Activated CD4-positive, CD25-positive, alpha-beta regulatory T cell (primary cell): ENCODE measurements around the gene RFX6.

ENCODE experiments used
- DNase-seq, 4 experiments: peaks; one replicate each; lab custom pipeline; 2025; lab: John Stamatoyannopoulos, UW

Gene RFX6

DNA sequence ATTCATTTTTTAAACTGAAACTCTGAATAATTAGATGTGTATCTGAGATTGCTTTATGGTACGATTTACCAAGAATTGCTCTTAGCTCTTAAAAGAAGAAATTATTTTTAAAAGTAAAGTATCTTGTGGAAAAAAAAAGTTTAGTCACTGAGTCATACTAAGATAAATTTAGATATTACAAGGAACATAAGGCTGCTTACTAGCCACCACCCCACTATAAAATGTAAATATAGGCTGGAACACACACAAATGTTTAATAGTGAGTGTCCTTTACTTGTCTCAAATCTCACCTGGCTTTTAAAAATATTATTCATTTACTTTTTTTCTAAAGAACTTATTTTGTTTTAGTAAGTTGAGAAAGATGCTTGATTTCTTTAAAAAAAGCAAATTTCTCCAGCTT, 17.6 kb downstream of the RFX6 start:
- DNase-seq = no peak

DNA sequence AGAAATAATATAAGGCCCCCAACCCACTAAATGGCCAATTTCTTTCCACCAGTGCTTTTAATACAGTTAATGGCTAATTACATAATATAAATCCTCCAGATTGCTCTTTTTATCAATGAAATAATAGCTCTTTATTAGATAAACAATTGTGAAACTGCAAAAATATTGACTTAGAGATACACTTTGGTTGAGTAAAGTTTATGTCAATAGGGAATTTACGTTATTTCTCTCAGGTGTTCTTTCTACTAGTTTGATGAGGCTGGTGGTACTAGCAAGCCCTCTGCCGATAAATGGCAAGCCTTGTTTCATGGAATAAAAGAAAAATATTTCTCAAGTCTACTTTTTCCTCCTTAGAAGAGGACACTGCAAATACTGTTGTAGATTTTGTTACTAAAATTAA, 18.9 kb downstream of the RFX6 start:
- DNase-seq = no peak

DNA sequence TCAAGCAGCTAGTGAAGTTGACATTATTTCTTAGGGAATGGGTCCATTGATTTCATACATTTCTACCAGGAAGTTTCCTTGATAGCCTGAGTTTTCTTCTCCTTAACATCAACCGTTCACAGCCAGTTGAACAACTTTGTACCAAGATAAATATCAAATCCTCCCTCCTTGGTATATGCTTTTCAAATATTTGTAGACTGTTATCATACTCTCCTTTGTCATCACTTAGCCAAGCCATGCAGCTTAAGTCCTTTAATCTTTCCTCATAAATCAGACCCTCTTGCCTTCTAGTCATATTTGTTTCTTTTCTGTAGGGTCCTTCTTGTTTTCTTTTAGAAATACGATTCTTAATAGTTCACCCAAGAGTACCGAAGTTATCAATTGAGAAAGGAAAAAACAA, 25.6 kb downstream of the RFX6 start:
- no peak for DNase-seq

DNA sequence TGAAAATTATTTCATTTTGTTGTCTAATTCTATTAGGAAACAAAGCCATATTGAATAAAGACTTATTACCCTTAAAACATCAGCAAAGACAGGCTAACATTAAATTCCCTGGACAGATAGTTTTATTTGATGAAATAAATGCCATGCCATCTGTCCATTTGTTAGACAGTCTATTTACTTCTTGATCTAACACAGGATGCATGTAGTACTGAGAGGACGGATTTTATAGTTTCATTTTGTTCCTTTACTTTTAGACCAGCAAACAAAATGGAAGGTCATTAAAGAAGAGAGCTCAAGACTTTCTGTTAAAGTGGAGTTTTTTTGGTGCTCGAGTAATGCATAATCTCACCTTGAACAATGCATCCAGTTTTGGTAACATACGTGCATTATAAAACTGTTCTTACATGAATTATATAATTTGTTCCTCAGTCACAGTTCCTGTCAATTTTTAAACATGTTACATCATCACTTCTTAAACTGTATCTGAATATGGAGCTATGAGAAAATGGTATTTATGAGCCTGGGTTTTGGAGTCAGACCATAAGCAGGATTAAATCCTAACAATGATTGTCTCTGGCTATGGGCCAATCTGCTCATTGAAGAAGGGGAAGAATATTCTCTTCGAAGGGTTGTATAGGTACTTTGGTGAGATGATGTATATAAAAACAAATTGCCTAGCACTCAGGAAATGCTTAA, 46.0 kb downstream of the RFX6 start:
- no peak for DNase-seq

DNA sequence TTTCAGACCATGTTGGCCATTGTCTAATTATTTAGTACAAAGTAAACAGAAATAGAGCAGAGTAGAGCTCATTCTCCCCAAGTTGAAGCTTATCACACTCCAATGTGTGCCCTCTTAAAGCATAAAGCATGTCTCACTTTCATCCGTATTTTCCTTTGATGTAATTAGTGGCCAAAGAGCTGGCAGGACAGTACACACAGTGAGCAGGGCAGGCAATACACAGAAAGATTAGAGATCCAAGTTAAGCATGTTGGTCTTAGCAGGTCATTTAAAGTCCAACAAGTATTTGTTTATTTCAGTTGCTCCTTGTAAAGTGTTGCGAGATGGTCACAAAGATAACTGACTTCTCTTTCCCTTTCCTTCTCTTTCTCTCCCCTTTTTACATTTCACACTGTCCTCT, 47.2 kb downstream of the RFX6 start:
- no peak for DNase-seq

DNA sequence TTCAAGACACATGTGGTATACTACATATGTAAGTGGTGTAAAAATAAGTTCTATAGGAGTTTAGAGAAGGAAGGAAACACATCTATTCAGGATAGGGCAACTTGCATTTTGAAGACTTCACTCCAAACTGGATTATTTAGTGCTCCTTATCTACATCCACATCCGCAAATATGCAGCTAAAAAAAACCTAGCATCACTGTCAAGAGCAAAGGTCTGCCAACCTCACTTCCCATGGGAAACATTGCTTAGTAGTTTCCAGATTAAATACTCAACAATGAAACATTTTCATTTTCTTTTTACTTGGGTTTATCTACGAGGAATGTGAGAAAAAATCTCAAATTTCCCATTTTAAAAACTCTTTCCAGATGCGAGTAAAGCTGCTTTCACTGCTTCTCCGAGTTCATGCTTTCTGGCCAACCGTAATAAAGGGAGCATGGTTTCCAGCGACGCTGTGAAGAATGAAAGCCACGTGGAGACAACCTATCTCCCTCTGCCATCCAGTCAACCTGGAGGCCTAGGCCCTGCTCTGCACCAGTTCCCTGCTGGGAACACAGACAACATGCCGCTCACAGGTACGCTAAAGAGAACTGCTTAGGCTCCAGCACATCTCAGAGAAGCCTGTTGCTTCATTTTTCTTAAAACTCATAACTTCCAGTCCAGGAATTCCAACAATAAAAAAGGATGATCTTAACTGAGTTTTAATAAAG, 48.2 kb downstream of the RFX6 start:
- no peak for DNase-seq

DNA sequence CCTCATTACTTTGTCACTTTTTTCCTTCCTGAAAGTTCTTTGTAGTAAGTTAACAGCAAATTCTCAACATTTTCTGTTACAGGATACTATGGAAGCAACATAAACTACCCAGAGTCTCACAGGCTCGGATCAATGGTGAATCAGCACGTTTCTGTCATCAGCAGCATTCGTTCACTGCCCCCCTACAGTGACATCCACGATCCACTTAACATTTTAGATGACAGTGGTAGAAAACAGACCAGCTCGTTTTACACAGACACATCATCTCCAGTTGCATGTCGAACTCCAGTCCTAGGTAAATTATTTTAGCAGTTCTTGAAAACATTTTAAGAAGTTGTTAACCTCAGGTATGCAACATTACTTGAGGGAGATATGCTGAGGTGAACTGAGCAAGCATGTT, 51.6 kb downstream of the RFX6 start:
- DNase-seq = no peak

DNA sequence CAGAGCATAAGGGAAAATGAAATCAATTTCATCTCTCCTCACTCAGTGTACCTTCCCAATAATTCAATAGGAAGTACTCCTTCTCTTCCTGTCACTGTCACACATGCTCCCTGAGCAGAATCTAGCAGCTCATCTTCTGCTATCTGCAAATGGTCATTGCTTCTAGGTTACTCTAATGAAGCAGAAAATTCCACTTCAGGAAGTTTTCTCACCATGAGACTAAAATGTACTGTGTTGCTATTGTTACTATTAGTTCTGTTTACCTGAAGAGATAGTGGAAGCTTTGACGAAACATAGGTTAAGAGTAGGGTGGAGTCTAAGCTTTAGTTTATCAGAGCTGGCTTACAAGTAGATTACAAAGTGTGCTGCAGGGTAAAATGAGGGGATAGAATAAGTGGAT, 52.8 kb downstream of the RFX6 start:
- no peak for DNase-seq

DNA sequence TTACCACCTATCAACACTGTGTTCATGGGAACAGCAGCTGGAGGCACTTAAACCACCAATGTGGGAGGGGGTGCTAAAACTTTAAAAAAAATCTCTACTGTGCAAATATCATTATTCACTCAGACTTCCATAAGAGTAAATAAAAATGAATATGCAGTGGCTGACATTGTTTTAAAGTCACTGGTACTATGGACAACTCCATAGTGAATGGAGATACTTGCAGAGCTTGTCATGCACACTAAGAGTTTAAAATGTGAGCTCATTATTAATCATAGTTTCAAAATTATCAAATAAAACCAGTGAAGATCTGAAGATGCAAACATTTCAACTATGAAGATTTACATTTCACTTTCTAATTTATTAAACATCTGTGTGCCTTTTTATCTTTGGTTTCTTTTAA, 54.4 kb downstream of the RFX6 start:
- DNase-seq = no peak

DNA sequence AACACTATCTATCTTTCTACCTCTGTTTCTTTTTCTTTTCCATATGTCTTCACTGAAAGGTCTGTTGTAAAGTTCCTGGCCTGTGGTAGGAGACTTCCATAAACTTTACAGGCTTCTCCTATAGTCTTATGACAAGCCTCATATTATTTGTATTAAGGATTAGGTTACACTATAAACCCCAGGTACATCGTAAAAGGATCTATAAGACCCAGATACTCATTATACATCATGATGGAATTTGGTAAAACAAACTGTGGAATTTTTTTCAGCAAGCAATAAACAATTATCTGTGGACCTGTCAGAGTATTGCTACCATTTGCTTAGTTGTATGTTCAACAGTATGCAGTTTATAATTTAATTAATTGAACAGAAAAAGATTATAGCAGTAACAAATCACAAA, 55.5 kb downstream of the RFX6 start:
- no peak for DNase-seq

DNA sequence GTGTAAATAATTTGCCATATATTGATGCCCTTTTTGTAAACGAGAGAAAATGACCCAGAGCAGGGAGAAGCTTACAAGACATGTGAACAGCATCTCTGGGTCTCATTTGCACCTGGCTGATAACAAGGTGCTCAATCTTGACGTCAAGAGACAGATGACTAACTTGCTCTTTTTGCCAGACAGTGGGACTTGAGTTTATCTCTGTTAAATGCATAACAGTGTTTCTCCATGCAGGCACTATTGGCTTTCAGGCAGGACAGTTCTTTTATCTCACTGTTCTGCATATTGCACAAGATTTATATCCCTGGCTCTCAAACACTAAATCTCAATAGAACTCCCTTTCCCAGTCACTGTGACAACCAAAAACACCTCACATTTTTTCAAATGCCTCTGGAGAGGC, 56.4 kb downstream of the RFX6 start:
- no peak for DNase-seq

DNA sequence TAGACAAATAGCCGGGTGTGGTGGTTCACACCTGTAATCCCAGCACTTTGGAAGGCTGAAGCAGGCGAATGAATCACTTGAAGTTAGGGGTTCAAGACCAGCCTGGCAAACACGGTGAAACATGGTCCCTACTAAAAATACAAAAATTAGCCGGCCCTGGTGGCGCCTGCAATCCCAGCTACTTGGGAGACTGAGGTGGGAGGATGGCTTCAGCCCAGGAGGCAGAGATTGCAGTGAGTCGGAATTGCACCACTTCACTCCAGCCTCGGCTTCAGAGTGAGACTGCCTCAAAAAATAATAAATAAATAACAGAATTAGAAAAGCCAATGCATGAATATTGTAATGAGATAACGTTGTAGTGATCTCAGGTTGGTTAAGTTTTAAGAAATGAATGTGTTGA, 61.3 kb downstream of the RFX6 start:
- DNase-seq = no peak

DNA sequence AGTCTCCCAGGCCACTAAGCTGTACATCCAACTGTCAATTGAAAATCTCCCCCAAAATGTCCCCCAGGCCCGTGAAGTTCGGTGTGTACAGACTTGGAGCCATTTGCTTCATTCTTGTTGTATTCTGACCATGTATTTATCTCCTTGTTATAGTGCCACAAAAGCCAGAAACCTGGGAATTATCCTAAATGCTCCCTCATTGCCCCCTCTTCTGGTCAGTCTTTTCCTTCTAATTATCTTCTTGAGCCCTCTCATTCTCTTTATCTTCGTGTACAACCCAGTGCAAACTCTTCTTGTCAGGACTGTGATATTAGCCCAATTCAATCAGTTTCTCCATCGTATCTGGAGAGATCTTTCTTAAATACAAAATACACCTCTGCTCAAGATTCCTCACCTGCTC, 64.7 kb downstream of the RFX6 start:
- DNase-seq = no peak

DNA sequence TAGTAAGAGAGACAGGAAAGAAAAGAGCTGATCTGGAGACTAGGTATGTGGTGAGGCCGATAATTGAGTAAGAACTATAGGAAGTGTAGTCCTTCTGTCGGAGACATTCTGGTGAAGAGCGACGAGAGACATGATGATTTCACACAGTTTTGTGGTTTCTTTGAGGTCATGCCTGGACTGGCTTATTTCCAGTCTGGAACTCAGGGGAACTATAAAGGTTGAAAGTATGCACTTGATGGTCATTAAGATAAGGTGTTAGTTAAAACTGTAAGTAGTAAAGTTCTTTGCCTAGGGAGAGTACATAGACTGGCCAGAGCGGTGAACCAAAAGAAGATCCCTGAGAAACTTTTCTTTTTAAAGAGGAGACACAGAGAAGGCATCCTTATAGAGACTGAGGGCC, 68.8 kb downstream of the RFX6 start:
- no peak for DNase-seq

DNA sequence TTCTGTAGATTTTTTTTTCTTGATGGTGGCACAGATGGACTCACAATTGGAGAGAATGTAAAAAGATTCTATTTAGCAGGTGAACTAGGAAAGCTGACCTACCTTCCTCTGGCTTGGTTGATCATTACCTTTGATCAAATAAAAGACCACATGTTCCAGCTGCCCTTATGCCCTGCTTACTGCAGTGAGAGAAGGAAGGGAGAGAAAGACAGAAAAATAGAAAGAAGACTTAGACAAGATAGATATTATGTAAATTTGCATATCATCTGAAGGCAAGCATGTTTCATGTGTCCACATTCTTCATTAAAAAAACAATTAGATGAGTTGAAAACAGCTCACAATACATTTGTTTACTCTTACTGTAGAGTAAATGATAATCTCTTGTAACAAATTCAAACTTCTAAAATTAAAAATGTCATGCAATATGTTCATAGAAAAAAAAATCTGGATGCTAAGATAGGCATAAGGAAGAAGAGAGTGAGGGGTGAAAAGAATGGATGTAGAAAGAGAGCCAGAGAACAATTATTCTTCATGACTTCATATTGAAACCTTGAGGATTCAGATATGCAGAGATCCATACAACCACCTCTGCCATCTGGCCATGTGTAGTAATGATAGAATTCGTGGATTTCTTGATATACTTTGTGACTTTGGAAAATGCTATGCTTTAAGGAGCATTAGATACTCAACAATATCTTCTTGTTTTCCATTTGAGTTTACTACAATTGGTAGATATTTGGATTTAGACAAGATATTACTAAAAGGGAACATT, 71.7 kb downstream of the RFX6 start:
- DNase-seq = no peak

DNA sequence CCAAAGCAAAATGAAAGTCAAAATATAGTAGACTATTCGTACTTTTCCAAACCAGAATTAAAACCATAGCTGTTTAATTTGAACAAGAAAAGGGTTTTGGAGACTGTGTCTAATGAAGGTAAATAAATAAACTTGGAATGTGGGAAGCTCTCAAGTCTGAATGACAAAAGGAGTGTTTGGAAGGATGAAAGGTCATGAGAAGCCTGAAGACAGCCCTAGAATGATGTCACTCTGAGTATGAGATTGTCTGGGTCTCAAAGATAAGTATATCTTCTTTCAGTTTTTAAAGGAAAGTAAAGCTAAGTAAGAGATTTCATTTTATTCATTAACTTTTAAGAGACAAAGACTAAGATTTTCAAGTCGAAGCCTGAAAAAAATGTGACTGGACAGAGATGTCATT, 72.9 kb downstream of the RFX6 start:
- DNase-seq = no peak

DNA sequence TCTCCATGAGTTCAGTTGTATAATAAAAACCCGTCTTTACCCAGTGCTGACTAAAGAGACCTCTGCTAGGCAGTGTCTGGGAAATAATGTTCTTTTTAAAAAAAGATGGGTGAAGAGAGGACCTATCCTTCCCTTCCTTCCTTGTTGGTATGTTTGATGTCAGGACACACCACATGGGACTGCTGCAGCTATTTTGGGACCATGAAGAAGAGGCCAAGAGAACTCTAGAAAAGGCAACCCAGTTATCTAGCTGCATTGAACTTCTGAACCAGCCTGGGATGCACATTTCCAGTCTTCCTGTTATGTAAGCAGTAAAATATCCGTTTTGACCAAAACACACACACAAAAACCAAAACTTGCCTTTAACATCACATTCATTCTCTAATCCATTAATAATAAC, 77.3 kb downstream of the RFX6 start:
- no peak for DNase-seq

DNA sequence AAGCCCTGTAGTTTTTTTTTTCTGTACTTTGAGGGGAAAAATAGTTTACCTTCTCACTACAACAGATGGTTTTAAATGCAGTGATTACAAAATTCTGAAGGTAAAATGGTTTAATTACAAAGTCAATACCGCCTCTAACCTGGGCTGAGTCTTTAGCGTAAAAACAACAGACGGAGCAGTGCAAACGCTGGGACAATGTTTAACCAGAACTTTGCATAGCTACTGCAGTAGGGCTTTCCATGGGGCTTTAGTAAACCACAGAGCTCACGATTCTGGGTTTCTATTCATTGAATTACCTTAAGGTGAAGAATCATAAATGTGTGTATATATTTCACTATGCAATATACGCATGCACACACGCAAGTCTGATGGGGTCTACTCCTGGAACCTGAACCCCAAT, 77.9 kb downstream of the RFX6 start:
- no peak for DNase-seq

DNA sequence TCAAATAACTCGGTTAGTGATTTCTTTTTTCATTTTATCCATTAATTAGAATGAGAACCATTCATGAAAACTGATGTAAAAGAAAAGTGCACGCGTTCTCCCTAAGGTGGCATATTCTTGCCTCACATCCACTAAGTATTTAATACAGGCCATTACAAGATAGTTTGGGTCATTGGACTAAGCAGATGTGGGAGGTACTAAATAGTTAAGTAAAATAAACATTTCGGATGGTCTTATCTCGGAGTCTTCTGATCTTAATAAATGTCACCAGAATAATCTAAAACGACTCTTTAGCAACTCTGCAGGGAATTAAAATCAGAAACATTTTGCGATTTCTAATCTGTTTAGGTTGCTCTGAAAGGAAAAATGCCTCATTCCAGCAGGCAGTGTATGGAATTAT, 78.7 kb downstream of the RFX6 start:
- DNase-seq = no peak

DNA sequence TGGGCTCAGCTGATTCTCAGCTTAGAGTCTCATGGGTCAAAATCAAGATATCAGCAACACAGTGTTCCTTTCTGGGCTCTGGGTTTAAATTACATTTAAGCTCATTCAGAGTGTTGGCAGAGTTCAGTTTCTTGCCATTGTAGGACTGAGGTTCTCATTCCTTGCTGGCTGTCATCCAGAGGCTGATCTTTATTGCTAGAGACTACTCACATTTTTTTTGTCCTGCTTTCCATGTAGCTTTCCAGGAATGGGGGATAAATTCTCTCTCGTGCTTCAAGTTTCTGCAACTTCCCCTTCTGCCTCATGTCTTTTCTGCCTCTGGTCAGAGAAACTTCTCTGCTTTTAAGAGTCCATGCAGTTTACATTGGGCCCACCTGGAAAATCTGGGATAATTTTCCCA, 86.9 kb downstream of the RFX6 start:
- DNase-seq = no peak

DNA sequence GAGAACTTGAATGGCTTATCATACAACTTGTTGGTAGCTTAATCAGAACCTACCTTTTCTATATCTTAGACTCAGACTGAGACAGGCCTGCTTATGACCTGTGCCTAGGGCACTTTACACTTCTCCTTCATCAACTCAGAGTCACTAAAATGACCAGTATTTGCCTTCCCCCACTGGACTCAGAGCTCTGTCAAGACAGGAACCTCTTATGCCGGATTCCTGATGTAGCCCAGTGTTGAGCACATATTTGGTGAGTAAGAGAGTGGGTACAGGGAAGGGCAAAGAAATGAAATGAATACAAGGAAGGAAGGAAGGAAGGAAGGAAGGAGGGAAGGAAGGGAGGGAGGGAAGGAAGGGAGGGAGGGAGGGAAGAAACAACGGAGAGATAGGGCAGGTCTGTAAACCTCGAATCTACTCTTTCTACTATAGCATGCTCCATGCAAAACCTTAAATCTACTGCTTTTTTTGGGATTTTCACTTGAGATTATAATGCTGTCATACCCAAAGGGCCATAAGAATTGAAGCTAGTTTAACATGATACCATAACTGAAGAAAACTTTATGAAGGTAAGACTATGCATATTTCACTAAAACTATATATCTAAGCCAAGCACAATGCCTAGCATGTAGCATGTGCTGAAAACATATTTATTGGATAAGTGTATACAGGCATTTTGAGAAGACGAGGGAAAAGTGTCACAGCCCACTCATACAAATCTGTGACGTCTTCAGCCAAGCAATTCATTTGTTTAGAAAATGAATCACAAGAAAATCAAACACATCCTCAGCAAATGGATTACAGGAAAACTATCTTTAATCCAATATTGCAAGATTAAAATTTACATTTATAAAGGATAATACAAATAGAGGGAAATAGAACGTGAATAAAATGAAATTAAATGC, 89.9 kb downstream of the RFX6 start:
- no peak for DNase-seq

DNA sequence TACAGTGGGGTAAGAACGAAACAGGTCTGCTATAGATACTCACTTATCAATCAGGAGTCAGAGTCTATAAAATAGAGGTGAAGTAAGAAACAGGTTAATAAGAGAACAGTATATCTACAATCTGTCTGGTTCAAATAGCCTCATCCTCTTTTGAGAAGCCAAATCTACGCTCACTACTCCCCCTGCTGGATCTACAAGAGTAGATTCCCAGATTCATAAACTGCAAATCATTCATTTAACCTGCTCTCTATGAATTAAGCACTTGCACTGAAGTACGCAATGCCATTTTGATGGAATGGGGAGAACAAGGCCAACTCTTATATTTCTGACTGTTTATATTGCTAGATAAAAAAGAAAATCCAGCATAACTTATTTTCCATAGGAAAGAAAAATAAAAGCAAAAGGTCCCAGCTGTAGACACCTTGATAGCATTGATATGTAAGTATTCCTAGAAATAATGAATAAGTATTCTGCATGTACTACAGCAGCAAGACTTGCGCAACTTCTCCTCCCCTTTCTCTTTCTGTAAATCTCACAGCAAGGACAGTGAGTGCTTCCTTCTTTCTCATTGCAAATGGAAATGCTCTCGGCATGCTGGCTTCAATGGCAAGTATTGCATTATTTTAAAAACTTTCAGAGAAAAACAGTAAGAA, 92.3 kb downstream of the RFX6 start:
- no peak for DNase-seq
